Effector CD8-positive, alpha-beta T cell (primary cell): ENCODE data around the gene TMEM270.

ENCODE experiments used
- DNase-seq: peaks from one replicate; lab custom pipeline; 2025; lab: John Stamatoyannopoulos, UW

TMEM270 gene

DNA sequence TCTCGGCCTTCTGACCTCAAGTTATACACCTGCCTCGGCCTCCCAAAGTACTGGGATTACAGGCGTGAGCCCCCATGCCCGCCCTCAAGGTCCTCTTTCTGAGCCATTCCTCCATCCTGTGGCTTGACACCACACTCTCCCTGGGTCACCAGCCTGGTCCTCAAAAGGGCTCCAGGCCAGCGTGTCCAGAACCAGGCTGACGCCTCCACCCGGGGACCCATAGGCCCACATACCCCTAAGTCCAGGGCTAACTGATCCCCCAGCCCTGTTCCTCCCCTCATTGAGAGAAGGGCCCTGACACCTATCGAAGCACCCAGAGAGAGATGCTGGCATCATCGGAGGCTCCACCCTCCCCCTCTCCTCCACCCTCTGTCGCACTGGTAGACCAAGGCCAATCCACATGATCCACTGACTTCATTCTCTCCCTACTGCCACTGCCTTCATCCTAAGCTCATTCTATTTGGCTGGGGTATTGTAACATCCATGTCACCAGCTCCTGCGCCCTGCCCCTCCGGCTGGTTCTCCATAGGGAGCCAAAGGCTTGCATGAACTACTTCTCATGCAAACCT lies 46.7 kb downstream of the TMEM270 start:
- no peak for DNase-seq

DNA sequence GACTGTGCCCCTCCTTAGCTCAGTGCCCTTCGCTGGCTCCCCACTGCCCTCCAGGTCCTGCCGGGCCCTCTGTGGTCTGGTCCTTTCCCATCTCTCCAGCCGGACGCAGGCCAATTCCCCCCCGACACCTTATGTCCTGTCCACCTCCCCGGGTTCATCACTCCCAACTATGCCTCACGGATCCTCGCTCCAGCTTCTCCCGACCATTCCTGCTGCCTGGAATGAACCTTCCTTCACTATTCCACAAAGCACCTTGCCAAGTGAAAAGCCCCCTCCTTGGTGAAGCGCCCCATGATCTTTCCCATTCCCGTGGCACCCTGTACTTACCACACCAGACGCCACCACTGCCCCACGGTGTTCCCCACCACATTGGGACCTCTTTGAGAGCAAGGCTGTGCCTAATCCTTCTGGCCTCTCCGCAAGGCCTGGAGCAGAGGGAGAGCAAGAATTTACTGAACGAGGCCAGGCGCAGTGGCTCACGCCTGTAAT lies 47.2 kb downstream of the TMEM270 start:
- no peak for DNase-seq

DNA sequence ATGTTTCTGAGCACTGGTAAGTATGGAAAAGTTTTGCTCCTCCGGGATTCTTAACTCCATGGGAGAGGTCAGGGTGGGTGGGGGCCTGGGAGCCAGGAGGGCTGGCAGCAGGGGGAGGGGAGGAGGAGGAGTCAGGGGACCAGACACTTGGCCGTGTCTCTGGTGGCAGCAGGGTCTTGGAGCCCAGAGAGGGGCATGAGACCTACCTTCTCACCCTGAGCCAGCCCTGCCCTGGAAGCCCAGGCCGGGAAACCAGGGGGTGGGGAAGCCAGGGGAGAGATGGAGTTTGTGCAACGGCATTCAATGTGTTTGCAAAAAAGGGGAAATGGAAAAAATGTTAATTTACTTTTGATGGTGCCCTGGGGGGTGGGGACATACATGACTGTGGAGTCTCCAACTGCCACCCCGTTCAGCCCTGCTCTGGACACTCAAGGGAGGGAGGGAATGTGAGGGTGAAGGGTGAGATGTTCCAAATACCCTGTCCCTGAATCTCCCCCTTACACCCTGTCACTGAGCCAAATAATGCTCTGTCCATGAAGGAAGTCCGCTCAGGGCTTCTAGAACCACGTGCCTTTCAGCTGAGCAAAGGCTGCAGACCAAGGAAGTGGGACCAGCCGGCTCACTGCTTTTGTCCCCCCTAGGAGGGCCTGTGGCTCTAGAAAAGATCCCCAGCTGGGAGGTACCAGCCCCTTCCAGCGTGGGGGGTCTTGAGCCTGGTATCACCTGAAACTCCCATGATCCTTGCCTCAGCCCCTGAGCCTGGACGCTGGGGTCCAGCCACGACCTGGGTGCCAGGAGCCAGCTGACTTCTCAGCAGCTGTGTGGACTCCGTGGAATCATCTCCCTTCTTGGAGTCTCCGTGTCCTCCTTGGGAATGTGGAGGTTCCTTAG lies 48.3 kb downstream of the TMEM270 start:
- no peak for DNase-seq

DNA sequence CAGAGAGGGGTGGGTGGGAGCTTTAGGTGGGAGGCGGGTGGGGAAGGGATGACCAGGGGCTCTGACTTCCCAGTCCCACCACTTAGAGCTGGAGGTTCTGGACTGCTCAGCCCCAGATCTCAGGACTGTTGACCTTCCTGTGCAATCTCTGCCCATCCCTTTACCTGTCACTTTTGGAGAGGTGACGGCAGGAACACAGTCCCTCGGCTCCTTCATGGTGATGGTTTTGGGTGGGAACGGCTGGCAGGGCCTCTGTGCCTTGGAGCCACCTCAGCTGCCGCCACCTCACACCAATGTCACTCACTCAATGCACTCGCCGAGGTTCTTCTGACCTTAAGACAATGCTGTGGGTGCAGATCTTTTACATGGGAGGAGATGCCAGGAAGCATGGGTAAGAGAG lies 49.0 kb downstream of the TMEM270 start:
- no peak for DNase-seq

DNA sequence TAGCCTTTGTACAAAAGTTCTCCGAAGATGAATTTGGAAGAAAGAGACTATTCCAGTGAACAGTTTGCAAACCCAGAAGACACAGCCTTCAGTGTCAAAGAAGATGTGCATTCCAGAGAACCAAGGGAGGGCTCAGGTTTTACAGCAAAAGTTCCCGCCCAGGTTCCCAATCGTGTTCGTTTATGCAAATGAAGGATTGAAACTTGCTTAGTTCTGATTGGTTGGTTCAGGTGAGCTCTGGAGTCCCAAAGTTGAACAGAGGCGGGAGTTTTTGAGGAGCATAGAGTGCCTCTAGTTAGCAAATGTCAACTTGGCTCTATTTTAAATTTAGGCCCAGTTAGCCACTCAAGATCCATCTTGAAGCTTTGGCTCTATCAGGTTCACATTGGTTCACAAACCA lies 51.3 kb downstream of the TMEM270 start:
- DNase-seq, result no peak
